ENCODE data around the gene ZHX3. TPM values are rescaled to one million over a fixed set of nuclear protein-coding genes. Genes with fewer than 3 reads are reported as not detected.

Gene ZHX3
- total RNA-seq, 1 experiment from 2014 or later = 21.5 TPM

DNA sequence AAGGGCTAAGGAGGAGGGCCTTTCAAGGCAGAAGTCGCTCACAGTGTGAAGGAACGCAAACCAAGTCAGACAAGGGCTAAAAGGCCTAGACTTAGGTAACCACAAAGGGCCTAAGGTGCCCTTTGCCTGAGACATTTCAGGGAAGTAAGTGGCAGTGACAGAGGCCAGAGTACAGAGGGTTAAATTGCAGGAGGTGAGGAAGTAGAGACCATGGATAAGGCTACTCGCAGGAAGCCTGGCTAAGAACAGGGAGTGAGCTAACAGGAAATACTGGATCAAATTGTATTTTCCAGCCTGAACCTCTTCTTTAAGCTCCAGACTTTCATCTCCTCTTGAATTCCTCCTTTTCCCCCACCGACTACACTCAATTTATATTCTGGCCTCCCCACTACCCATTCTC lies 16.6 kb downstream of the ZHX3 start:
- intact Hi-C loops (cut with micrococcal nuclease; ENCODE audit: unreplicated experiment) = no loop called here
- POLR2A ChIA-PET (ENCODE audit: unreplicated experiment) = no interaction called here
- no peak overlapping the region for H3K4me2 ChIP-seq

DNA sequence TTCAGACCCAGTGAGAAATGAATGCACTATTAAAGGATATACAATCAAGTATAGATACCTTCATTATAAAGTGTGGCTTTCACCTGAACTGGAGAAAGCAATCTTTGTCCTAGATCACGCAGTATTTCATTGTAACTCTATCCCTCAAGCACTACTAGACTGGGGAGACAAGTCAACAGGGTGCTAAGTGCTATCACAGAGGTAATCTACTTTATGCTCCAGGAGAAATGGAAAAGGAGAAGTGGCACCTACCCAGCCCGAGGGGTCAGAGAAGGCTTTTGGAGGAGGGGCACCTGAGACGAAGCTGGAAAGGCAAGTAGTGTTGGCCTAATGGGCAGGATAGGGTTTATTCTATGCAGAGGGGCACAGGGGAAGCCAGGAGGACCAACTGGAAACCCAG lies 17.1 kb downstream of the ZHX3 start:
- Histone ChIP-seq H3K36me3 (ENCODE audit: low read depth) (no peaks in the 10 kb centered on the region), H3K4me1 (replicated peaks; ENCODE audit: insufficient read depth) (no peaks in the 10 kb centered on the region), H4K20me1 (ENCODE audit: insufficient read depth) (no peaks in the 10 kb centered on the region), H3K27ac (no peak overlapping the region), H3K9me2 (ENCODE audit: insufficient read depth) (no peaks in the 10 kb centered on the region), H3K4me3 (no peak overlapping the region), H3K79me2 (ENCODE audit: low read depth) (0 out of 2 replicates have a peak, but pooled peaks cover 3% of the 10 kb centered on the region), H3K4me2 (no peak overlapping the region), H3K27me3 (ENCODE audit: insufficient read depth, low read depth) (no peaks in the 10 kb centered on the region), H3F3A (ENCODE audit: insufficient read depth, low read depth) (no peaks in the 10 kb centered on the region), H3K9me3 (ENCODE audit: insufficient read depth, low read depth) (no peaks in the 10 kb centered on the region), H2AFZ (no peak overlapping the region)
- BruUV-seq (replicated peaks) = no TSS peak
- POLR2A ChIA-PET (ENCODE audit: unreplicated experiment) = no interaction called here
- DNase-seq = no peak
- CTCF ChIA-PET = no interaction called here
- intact Hi-C loops (cut with micrococcal nuclease; ENCODE audit: unreplicated experiment) = no loop called here
- TF ChIP-seq EZH2 (IDR thresholded peaks at IDR 0.05; ENCODE audit: low read depth) = no peak
- TF ChIP-seq, protein P1, sequence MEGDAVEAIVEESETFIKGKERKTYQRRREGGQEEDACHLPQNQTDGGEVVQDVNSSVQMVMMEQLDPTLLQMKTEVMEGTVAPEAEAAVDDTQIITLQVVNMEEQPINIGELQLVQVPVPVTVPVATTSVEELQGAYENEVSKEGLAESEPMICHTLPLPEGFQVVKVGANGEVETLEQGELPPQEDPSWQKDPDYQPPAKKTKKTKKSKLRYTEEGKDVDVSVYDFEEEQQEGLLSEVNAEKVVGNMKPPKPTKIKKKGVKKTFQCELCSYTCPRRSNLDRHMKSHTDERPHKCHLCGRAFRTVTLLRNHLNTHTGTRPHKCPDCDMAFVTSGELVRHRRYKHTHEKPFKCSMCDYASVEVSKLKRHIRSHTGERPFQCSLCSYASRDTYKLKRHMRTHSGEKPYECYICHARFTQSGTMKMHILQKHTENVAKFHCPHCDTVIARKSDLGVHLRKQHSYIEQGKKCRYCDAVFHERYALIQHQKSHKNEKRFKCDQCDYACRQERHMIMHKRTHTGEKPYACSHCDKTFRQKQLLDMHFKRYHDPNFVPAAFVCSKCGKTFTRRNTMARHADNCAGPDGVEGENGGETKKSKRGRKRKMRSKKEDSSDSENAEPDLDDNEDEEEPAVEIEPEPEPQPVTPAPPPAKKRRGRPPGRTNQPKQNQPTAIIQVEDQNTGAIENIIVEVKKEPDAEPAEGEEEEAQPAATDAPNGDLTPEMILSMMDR (conservative IDR thresholded peaks at IDR 0.05) = no peak

More for the DNA sequence above, 16.6 kb downstream of the ZHX3 start:
- no peak for TF ChIP-seq EZH2 (IDR thresholded peaks at IDR 0.05; ENCODE audit: low read depth)
- TF ChIP-seq, protein P1 (conservative IDR thresholded peaks at IDR 0.05) = no peak
- Histone ChIP-seq H3K4me3 (no peak overlapping the region), H3F3A (ENCODE audit: insufficient read depth, low read depth) (no peaks in the 10 kb centered on the region), H3K27ac (no peak overlapping the region), H3K4me1 (replicated peaks; ENCODE audit: insufficient read depth) (no peaks in the 10 kb centered on the region), H3K9me2 (ENCODE audit: insufficient read depth) (no peaks in the 10 kb centered on the region), H2AFZ (no peak overlapping the region), H4K20me1 (ENCODE audit: insufficient read depth) (no peaks in the 10 kb centered on the region), H3K27me3 (ENCODE audit: insufficient read depth, low read depth) (no peaks in the 10 kb centered on the region), H3K36me3 (ENCODE audit: low read depth) (no peaks in the 10 kb centered on the region), H3K9me3 (ENCODE audit: insufficient read depth, low read depth) (no peaks in the 10 kb centered on the region), H3K79me2 (ENCODE audit: low read depth) (0 out of 2 replicates have a peak, but pooled peaks cover 3% of the 10 kb centered on the region)
- BruUV-seq (replicated peaks) = no TSS peak
- no peak for DNase-seq
- CTCF ChIA-PET = no interaction called here

GRCh38 chr20:41299899-41300298 lies 17.6 kb downstream of the ZHX3 start:
- POLR2A ChIA-PET (ENCODE audit: unreplicated experiment) = no interaction called here
- DNase-seq = no peak
- CTCF ChIA-PET = no interaction called here

More at GRCh38 chr20:41299899-41300298, 17.6 kb downstream of the ZHX3 start:
- BruUV-seq (replicated peaks) = no TSS peak
- Histone ChIP-seq H3K79me2 (ENCODE audit: low read depth) (0 out of 2 replicates have a peak, but pooled peaks cover 3% of the 10 kb centered on the region), H3K4me1 (replicated peaks; ENCODE audit: insufficient read depth) (no peaks in the 10 kb centered on the region), H3K9me2 (ENCODE audit: insufficient read depth) (no peaks in the 10 kb centered on the region), H3K36me3 (ENCODE audit: low read depth) (no peaks in the 10 kb centered on the region), H3K27me3 (ENCODE audit: insufficient read depth, low read depth) (no peaks in the 10 kb centered on the region), H2AFZ (no peak overlapping the region), H3K4me2 (no peak overlapping the region), H3K27ac (no peak overlapping the region), H3K4me3 (no peak overlapping the region), H3K9me3 (ENCODE audit: insufficient read depth, low read depth) (no peaks in the 10 kb centered on the region), H3F3A (ENCODE audit: insufficient read depth, low read depth) (no peaks in the 10 kb centered on the region), H4K20me1 (ENCODE audit: insufficient read depth) (no peaks in the 10 kb centered on the region)
- intact Hi-C loops (cut with micrococcal nuclease; ENCODE audit: unreplicated experiment) = no loop called here
- TF ChIP-seq EZH2 (IDR thresholded peaks at IDR 0.05; ENCODE audit: low read depth) = no peak
- TF ChIP-seq, protein P1 (conservative IDR thresholded peaks at IDR 0.05) = no peak

Data from PC-9 (cell line).